Muscle layer of colon (tissue), 2 donors: ENCODE measurements around the gene ATP6V0E2.
"Not testable (repeated sequence)": the region's sequence is repeated elsewhere in the genome, so short reads cannot be mapped to it uniquely, and the experiment has no call there.

ENCODE experiments used
- H3K27ac ChIP-seq: one replicate; pipeline ENCODE4 v1.7.0; 2013; ENCODE audit warnings: low read depth, mild to moderate bottlenecking, low read length, moderate library complexity
- H3K27me3 ChIP-seq, 2 donors: one replicate each; pipeline ENCODE4 v1.7.0; 2013; ENCODE audit warnings: low read length in 2 of 2, mild to moderate bottlenecking in 2 of 2; ENCODE audit not compliant: insufficient read depth in 2 of 2, control insufficient read depth in 1 of 2
- H3K36me3 ChIP-seq: one replicate; pipeline ENCODE4 v1.7.0; 2013; ENCODE audit warnings: mild to moderate bottlenecking, low read length; ENCODE audit not compliant: insufficient read depth
- H3K4me1 ChIP-seq: one replicate; pipeline ENCODE4 v1.7.0; 2013; ENCODE audit warnings: mild to moderate bottlenecking, low read length; ENCODE audit not compliant: insufficient read depth
- H3K4me3 ChIP-seq, 2 donors: one replicate each; pipeline ENCODE4 v1.7.0; 2013; ENCODE audit warnings: low read length in 2 of 2, low read depth in 1 of 2, mild to moderate bottlenecking in 1 of 2, moderate library complexity in 1 of 2
- H3K9ac ChIP-seq: one replicate; pipeline ENCODE4 v1.7.0; 2013; ENCODE audit warnings: low read length
- H3K9me3 ChIP-seq: one replicate; pipeline ENCODE4 v1.7.0; 2013; ENCODE audit warnings: mild to moderate bottlenecking, low read length
- donor health status: abdominal sarcoma.
- donor health status: Adenocarcinoma of cecum.

The ATP6V0E2 gene

GRCh38 chr7:149873074-149873969, at the start of gene ATP6V0E2:
ATP6V0E2 (plus strand) TSS chr7:149873969; CDS start chr7:149874066, 97 bp downstream.
- H3K9ac ChIP-seq, result peak within 1 kb of the TSS; percentile 54
- H3K4me1 ChIP-seq, result peaks cover 15% of the 10 kb centered on the region
- H3K27ac ChIP-seq, result peak within 1 kb of the TSS; percentile 95
- peaks cover 10% of the 10 kb centered on the region for H3K36me3 ChIP-seq
- peak within 1 kb of the TSS; percentile 75 to 79 for H3K4me3 ChIP-seq
- no peaks in the 10 kb centered on the region for H3K9me3 ChIP-seq
- H3K27me3 ChIP-seq, result no peaks in the 10 kb centered on the region

GRCh38 chr7:149824301-149824741, 49.4 kb upstream of the ATP6V0E2 start:
- Histone ChIP-seq H3K36me3 (no peaks in the 10 kb centered on the region), H3K27me3 (no peaks in the 10 kb centered on the region), H3K9ac (no peak overlapping the region), H3K27ac (no peak overlapping the region), H3K4me1 (no peaks in the 10 kb centered on the region), H3K4me3 (no peak overlapping the region), H3K9me3 (no peaks in the 10 kb centered on the region)

- no peaks in the 10 kb centered on the region for H3K9me3 ChIP-seq
- no peaks in the 10 kb centered on the region for H3K4me1 ChIP-seq
- no peak overlapping the region for H3K27ac ChIP-seq
These were observed 48.8 kb upstream of the ATP6V0E2 start for GRCh38 chr7:149824748-149825566.

GRCh38 chr7:149825567-149826343, 48.0 kb upstream of the ATP6V0E2 start:
- Histone ChIP-seq H3K4me3 (no peak overlapping the region), H3K36me3 (no peaks in the 10 kb centered on the region), H3K27me3 (no peaks in the 10 kb centered on the region), H3K27ac (no peak overlapping the region), H3K9me3 (no peaks in the 10 kb centered on the region), H3K4me1 (no peaks in the 10 kb centered on the region), H3K9ac (no peak overlapping the region)

More at GRCh38 chr7:149824748-149825566, 48.8 kb upstream of the ATP6V0E2 start:
- Histone ChIP-seq H3K27me3 (no peaks in the 10 kb centered on the region), H3K9ac (no peak overlapping the region), H3K4me3 (no peak overlapping the region), H3K36me3 (no peaks in the 10 kb centered on the region)

- no peak overlapping the region for H3K27ac ChIP-seq
- H3K4me1 ChIP-seq, result no peaks in the 10 kb centered on the region
- no peak overlapping the region for H3K9ac ChIP-seq
- H3K27me3 ChIP-seq, result no peaks in the 10 kb centered on the region
- no peaks in the 10 kb centered on the region for H3K36me3 ChIP-seq
- H3K9me3 ChIP-seq, result no peaks in the 10 kb centered on the region
- H3K4me3 ChIP-seq, result no peak overlapping the region
These were observed 47.3 kb upstream of the ATP6V0E2 start for GRCh38 chr7:149826344-149827088.

- no peak overlapping the region for H3K27ac ChIP-seq
- H3K9ac ChIP-seq, result no peak overlapping the region
- no peaks in the 10 kb centered on the region for H3K36me3 ChIP-seq
- H3K4me3 ChIP-seq, result no peak overlapping the region
- no peaks in the 10 kb centered on the region for H3K4me1 ChIP-seq
- H3K27me3 ChIP-seq, result no peaks in the 10 kb centered on the region
- no peaks in the 10 kb centered on the region for H3K9me3 ChIP-seq
These were observed 46.4 kb upstream of the ATP6V0E2 start for GRCh38 chr7:149827089-149827981.

- Histone ChIP-seq H3K27me3 (no peaks in the 10 kb centered on the region), H3K4me1 (no peaks in the 10 kb centered on the region), H3K36me3 (no peaks in the 10 kb centered on the region), H3K9me3 (no peaks in the 10 kb centered on the region), H3K4me3 (no peak overlapping the region), H3K9ac (no peak overlapping the region), H3K27ac (no peak overlapping the region)
These were observed 45.1 kb upstream of the ATP6V0E2 start for GRCh38 chr7:149828357-149829309.

GRCh38 chr7:149830527-149830926, 43.2 kb upstream of the ATP6V0E2 start:
- H3K27ac ChIP-seq, H3K27me3 ChIP-seq, H3K9me3 ChIP-seq, H3K4me3 ChIP-seq, H3K9ac ChIP-seq, H3K36me3 ChIP-seq, H3K4me1 ChIP-seq: not testable (repeated sequence)

GRCh38 chr7:149830997-149831740, 42.6 kb upstream of the ATP6V0E2 start:
- Histone ChIP-seq H3K4me1 (no peaks in the 10 kb centered on the region), H3K27ac (no peak overlapping the region), H3K9me3 (no peaks in the 10 kb centered on the region), H3K9ac (no peak overlapping the region), H3K36me3 (no peaks in the 10 kb centered on the region), H3K4me3 (no peak overlapping the region), H3K27me3 (no peaks in the 10 kb centered on the region)
